Measurements from ENCODE around the gene RIMBP2.

RIMBP2 gene

DNA sequence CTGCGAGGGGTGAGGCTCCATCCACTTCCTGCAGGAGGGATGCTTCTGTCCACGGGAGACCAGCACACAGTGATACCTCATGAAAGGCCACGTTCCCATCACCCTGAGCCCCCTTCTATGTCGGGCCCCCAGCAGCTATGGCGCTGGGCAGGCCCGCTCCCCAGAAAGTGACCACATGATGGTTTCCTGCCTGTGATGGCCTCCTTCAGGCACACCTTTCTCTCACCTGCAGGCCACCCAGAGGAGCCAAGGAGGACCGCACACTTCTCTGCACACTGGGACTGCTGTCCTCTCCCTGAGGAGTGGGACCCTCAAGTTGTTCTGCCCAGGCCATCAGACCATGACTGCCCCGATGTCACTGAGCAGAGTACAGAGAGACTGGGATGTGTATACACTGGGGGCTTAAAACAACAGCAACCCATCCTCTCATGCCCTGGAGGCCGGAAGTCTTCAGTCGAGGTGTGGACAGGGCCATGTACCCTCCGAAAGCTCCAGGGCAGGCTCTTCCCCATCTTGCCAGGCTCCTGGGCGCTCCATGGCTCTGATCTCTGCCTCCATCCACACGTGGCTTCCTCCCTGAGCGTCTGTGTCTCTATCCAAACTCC is 219.5 kb downstream of the RIMBP2 start:
- no peak overlapping the region for H3K9ac ChIP-seq (ENCODE audit: low read depth in 1 of 2, low read length in 2 of 2)
- H3K36me3 ChIP-seq (ENCODE audit: control insufficient read depth in 2 of 2, insufficient read depth in 2 of 2, low read length in 2 of 2): no peaks in the 10 kb centered on the region
- H3K27me3 ChIP-seq (ENCODE audit: control insufficient read depth in 2 of 2, insufficient read depth in 2 of 2, low read length in 2 of 2): no peaks in the 10 kb centered on the region
- H3K9me3 ChIP-seq (ENCODE audit: control insufficient read depth in 2 of 2, low read length in 2 of 2): no peaks in the 10 kb centered on the region
- no peaks in the 10 kb centered on the region for H3K4me1 ChIP-seq (ENCODE audit: control insufficient read depth in 2 of 2, insufficient read depth in 2 of 2, low read length in 2 of 2)
- H3K27ac ChIP-seq (ENCODE audit: low read depth in 2 of 2, low read length in 2 of 2): no peak overlapping the region
- no peak overlapping the region for H3K4me3 ChIP-seq (ENCODE audit: low read length in 2 of 2)

DNA sequence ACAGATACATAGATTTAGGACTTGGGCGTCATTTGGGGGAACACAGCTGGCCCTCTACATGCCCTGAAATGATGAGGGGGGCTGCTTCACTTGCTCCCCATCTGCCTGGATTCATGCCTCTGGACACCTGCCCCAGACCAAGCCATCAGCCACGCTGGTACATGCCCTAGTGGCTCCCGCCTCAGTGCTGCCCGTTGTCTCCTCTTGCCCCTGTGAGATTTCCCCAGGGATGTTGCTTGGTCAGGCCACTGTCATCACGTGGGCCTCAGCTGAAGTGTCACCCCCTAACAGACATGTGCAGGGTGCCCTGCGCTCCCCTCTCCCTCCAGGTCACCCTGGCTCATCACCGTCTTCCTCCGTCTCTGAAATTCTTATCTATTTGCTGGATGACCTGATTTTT is 220.9 kb downstream of the RIMBP2 start:
- no peak overlapping the region for H3K27ac ChIP-seq (ENCODE audit: low read depth in 2 of 2, low read length in 2 of 2)
- no peaks in the 10 kb centered on the region for H3K4me1 ChIP-seq (ENCODE audit: control insufficient read depth in 2 of 2, insufficient read depth in 2 of 2, low read length in 2 of 2)
- H3K9ac ChIP-seq (ENCODE audit: low read depth in 1 of 2, low read length in 2 of 2): no peak overlapping the region
- H3K9me3 ChIP-seq (ENCODE audit: control insufficient read depth in 2 of 2, low read length in 2 of 2): no peaks in the 10 kb centered on the region
- no peak overlapping the region for H3K4me3 ChIP-seq (ENCODE audit: low read length in 2 of 2)
- no peaks in the 10 kb centered on the region for H3K27me3 ChIP-seq (ENCODE audit: control insufficient read depth in 2 of 2, insufficient read depth in 2 of 2, low read length in 2 of 2)
- no peaks in the 10 kb centered on the region for H3K36me3 ChIP-seq (ENCODE audit: control insufficient read depth in 2 of 2, insufficient read depth in 2 of 2, low read length in 2 of 2)

DNA sequence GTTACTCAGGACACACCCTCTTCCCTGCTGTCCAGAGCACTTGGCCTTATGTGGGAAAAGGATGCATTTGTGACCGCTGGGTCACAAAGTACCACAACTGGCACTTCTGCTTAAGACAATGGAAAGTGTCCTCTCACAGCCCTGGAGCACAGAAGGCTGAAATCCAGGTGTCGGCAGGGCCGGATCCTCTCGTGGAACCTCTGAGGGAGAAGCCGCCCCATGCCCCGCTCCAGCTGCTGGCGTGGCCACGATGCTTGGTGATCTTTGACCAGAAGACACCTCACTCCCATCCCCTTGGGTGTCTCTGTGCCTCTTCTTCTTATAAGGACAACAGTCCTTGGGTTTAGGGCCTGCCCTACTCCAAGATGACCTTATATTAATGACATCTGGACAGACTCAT is 221.4 kb downstream of the RIMBP2 start:
- H3K27ac ChIP-seq (ENCODE audit: low read depth in 2 of 2, low read length in 2 of 2): no peak overlapping the region

DNA sequence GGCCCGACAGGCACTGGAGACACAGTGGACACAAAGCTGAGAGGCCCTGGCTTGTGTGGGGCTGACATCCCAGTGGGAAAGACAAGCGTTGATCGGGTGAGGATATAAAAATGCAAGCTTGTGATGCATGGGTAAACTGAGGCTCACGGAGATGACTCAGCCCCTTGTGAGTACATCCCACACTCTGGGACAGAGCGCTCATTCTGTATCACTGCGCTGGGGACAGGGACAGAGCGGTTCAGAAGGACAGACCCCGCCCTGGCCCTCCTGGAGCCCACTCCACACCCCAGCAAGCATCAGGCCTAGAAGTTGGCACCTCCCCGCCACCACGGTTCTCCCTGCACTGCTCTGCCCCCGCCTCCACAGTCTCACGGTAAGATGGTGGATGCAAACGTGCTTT is 222.1 kb downstream of the RIMBP2 start:
- H3K4me1 ChIP-seq (ENCODE audit: control insufficient read depth in 2 of 2, insufficient read depth in 2 of 2, low read length in 2 of 2): no peaks in the 10 kb centered on the region
- H3K9me3 ChIP-seq (ENCODE audit: control insufficient read depth in 2 of 2, low read length in 2 of 2): no peaks in the 10 kb centered on the region
- no peaks in the 10 kb centered on the region for H3K36me3 ChIP-seq (ENCODE audit: control insufficient read depth in 2 of 2, insufficient read depth in 2 of 2, low read length in 2 of 2)
- H3K9ac ChIP-seq (ENCODE audit: low read depth in 1 of 2, low read length in 2 of 2): no peak overlapping the region
- no peak overlapping the region for H3K4me3 ChIP-seq (ENCODE audit: low read length in 2 of 2)
- H3K27me3 ChIP-seq (ENCODE audit: control insufficient read depth in 2 of 2, insufficient read depth in 2 of 2, low read length in 2 of 2): no peaks in the 10 kb centered on the region
- no peak overlapping the region for H3K27ac ChIP-seq (ENCODE audit: low read depth in 2 of 2, low read length in 2 of 2)

More for the DNA sequence above, 221.4 kb downstream of the RIMBP2 start:
- Histone ChIP-seq H3K9me3 (ENCODE audit: control insufficient read depth in 2 of 2, low read length in 2 of 2) (no peaks in the 10 kb centered on the region), H3K4me3 (ENCODE audit: low read length in 2 of 2) (no peak overlapping the region), H3K27me3 (ENCODE audit: control insufficient read depth in 2 of 2, insufficient read depth in 2 of 2, low read length in 2 of 2) (no peaks in the 10 kb centered on the region), H3K9ac (ENCODE audit: low read depth in 1 of 2, low read length in 2 of 2) (no peak overlapping the region), H3K36me3 (ENCODE audit: control insufficient read depth in 2 of 2, insufficient read depth in 2 of 2, low read length in 2 of 2) (no peaks in the 10 kb centered on the region), H3K4me1 (ENCODE audit: control insufficient read depth in 2 of 2, insufficient read depth in 2 of 2, low read length in 2 of 2) (no peaks in the 10 kb centered on the region)

DNA sequence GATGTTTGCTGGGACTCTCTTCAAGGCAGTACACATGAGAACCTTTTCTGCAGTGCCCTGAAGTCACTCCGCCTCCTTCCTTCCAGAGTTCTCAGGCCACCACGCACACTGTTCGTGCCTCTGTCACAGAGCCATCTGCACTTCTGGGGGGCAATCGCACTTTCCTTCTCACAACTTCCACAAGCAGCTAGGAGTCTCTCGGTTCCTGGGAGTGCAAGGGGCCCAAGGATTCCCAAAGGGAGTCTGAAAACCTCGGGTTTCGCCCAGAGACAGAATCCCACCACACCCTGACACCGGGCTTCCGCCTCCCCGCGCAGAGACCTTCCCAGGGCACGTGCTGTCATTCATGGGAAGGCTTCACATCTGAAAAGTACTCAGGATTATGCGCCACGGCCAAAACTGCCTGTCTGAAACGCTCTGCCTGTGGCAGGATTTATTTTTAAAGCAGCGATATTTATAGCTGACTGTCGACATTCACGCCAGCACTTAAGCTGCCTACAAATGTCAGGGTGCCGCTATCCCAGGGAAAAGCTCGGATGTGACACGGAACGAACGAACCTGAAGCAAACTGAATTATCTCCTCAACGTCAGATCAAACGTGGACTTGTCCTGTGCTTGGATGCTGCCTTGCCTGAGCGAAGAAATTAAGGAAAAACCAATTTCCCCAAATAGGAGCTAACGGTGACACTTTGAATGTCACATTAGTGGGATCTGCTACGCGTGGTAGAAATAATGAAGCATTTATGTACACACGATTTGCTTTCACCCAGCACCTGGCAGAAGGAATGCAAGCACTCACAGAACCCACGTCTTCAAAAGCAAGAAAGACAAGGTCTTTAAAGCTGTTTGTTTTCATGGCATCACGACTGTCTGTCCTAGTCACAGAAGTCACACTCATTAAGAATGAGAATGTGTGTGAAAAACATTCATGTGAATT is 224.4 kb downstream of the RIMBP2 start:
- Histone ChIP-seq H3K27ac (ENCODE audit: low read depth in 2 of 2, low read length in 2 of 2) (no peak overlapping the region), H3K4me1 (ENCODE audit: control insufficient read depth in 2 of 2, insufficient read depth in 2 of 2, low read length in 2 of 2) (no peaks in the 10 kb centered on the region), H3K4me3 (ENCODE audit: low read length in 2 of 2) (no peak overlapping the region), H3K27me3 (ENCODE audit: control insufficient read depth in 2 of 2, insufficient read depth in 2 of 2, low read length in 2 of 2) (no peaks in the 10 kb centered on the region), H3K36me3 (ENCODE audit: control insufficient read depth in 2 of 2, insufficient read depth in 2 of 2, low read length in 2 of 2) (no peaks in the 10 kb centered on the region), H3K9me3 (ENCODE audit: control insufficient read depth in 2 of 2, low read length in 2 of 2) (no peaks in the 10 kb centered on the region), H3K9ac (ENCODE audit: low read depth in 1 of 2, low read length in 2 of 2) (no peak overlapping the region)

DNA sequence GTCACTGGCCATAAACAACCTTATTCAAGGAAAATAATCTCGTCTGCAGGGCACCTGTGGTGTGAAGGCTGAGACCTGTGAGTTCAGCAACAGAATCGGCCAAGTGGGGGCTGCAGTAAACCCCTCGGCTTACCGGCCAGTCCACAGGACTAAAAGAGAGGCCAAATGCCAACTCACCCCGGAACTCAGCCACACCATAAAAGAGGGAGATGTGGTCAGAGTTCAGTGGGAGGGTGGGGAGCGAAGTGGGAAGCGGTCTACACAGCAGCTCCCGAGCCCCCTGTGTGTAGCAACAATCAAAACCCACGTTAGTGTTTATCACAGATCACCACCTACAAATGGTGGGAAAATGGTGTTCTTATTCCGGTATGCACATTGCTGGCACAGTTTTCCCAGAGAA is 225.4 kb downstream of the RIMBP2 start:
- H3K27me3 ChIP-seq (ENCODE audit: control insufficient read depth in 2 of 2, insufficient read depth in 2 of 2, low read length in 2 of 2): no peaks in the 10 kb centered on the region
- no peaks in the 10 kb centered on the region for H3K36me3 ChIP-seq (ENCODE audit: control insufficient read depth in 2 of 2, insufficient read depth in 2 of 2, low read length in 2 of 2)
- H3K27ac ChIP-seq (ENCODE audit: low read depth in 2 of 2, low read length in 2 of 2): no peak overlapping the region
- no peaks in the 10 kb centered on the region for H3K4me1 ChIP-seq (ENCODE audit: control insufficient read depth in 2 of 2, insufficient read depth in 2 of 2, low read length in 2 of 2)
- no peak overlapping the region for H3K9ac ChIP-seq (ENCODE audit: low read depth in 1 of 2, low read length in 2 of 2)
- no peaks in the 10 kb centered on the region for H3K9me3 ChIP-seq (ENCODE audit: control insufficient read depth in 2 of 2, low read length in 2 of 2)
- H3K4me3 ChIP-seq (ENCODE audit: low read length in 2 of 2): no peak overlapping the region

DNA sequence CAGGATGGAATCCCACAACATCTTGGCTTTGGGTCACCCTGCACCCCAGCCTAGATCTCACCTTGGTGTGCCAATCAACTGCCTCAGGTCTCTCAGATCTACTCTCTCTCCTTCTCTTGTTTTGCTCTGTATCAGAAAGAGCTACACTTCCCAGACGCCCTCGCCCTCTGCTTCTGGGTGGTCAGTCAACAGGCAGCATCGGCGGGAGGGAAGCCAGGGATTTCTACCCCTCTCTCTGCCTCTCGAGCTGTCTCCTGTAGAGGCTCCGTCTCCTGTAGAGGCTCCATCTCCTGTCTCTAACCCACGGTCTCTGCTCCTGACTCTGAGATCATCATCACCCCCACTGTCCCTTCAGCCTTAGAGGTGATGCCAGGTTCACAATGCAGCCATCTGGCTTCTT is 226.8 kb downstream of the RIMBP2 start:
- no peaks in the 10 kb centered on the region for H3K9me3 ChIP-seq (ENCODE audit: control insufficient read depth in 2 of 2, low read length in 2 of 2)
- H3K36me3 ChIP-seq (ENCODE audit: control insufficient read depth in 2 of 2, insufficient read depth in 2 of 2, low read length in 2 of 2): no peaks in the 10 kb centered on the region
- H3K4me1 ChIP-seq (ENCODE audit: control insufficient read depth in 2 of 2, insufficient read depth in 2 of 2, low read length in 2 of 2): no peaks in the 10 kb centered on the region
- H3K4me3 ChIP-seq (ENCODE audit: low read length in 2 of 2): no peak overlapping the region
- no peak overlapping the region for H3K27ac ChIP-seq (ENCODE audit: low read depth in 2 of 2, low read length in 2 of 2)
- no peaks in the 10 kb centered on the region for H3K27me3 ChIP-seq (ENCODE audit: control insufficient read depth in 2 of 2, insufficient read depth in 2 of 2, low read length in 2 of 2)
- no peak overlapping the region for H3K9ac ChIP-seq (ENCODE audit: low read depth in 1 of 2, low read length in 2 of 2)

DNA sequence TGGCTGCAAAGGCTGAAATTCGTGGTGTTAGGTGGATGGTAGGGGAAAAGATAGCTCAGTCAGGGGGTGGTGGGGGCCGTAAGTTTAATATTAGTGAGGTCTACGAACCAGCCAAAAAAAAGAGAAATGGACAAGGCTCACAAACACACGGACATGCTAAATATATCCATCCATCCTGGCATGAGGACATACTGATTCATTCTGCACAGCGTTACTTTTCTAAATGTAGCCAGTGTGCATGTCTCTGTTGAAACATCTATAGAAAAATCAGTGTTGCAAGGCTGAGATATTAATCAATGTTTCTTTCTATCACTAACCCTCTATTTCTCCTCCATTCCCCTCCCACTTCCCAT is 227.8 kb downstream of the RIMBP2 start:
- no peak overlapping the region for H3K9ac ChIP-seq (ENCODE audit: low read depth in 1 of 2, low read length in 2 of 2)
- H3K4me1 ChIP-seq (ENCODE audit: control insufficient read depth in 2 of 2, insufficient read depth in 2 of 2, low read length in 2 of 2): no peaks in the 10 kb centered on the region
- H3K4me3 ChIP-seq (ENCODE audit: low read length in 2 of 2): no peak overlapping the region
- no peaks in the 10 kb centered on the region for H3K9me3 ChIP-seq (ENCODE audit: control insufficient read depth in 2 of 2, low read length in 2 of 2)
- H3K36me3 ChIP-seq (ENCODE audit: control insufficient read depth in 2 of 2, insufficient read depth in 2 of 2, low read length in 2 of 2): no peaks in the 10 kb centered on the region
- H3K27ac ChIP-seq (ENCODE audit: low read depth in 2 of 2, low read length in 2 of 2): no peak overlapping the region
- H3K27me3 ChIP-seq (ENCODE audit: control insufficient read depth in 2 of 2, insufficient read depth in 2 of 2, low read length in 2 of 2): no peaks in the 10 kb centered on the region

DNA sequence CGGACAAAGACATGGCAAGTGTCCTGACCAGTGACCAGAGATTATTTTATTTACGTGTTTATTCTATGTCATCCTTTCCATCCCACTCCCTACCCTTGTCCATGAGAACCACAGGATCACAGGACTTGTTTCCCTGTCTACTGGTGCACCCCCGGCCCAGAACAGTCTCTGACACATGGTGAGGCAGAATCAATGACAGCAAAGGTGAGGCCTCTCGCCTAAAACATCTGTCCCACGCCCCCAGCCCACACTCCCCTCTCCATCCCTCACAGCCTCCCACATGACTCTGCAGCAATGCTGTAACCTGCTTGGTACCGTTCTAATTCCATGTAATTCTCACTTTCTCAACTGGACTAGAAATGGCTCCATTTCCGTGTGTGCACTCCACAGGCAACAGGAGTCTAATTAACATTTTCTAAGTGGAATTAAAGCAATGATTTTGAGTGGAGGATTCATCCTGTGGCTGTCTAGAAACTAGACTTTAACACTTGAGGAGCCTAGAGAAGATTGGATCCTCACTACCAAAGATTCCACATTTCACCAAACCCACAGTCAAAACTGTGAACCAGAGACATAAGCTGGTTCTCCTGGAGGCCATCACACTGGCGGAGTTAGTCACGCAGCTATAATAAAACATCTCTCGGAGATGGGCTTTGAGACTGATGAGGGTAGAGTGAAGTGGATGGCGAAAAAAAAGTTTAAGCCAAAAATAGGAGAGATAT is 228.3 kb downstream of the RIMBP2 start:
- no peaks in the 10 kb centered on the region for H3K4me1 ChIP-seq (ENCODE audit: control insufficient read depth in 2 of 2, insufficient read depth in 2 of 2, low read length in 2 of 2)
- no peaks in the 10 kb centered on the region for H3K9me3 ChIP-seq (ENCODE audit: control insufficient read depth in 2 of 2, low read length in 2 of 2)
- no peak overlapping the region for H3K27ac ChIP-seq (ENCODE audit: low read depth in 2 of 2, low read length in 2 of 2)
- no peaks in the 10 kb centered on the region for H3K27me3 ChIP-seq (ENCODE audit: control insufficient read depth in 2 of 2, insufficient read depth in 2 of 2, low read length in 2 of 2)
- H3K36me3 ChIP-seq (ENCODE audit: control insufficient read depth in 2 of 2, insufficient read depth in 2 of 2, low read length in 2 of 2): no peaks in the 10 kb centered on the region
- H3K4me3 ChIP-seq (ENCODE audit: low read length in 2 of 2): no peak overlapping the region
- no peak overlapping the region for H3K9ac ChIP-seq (ENCODE audit: low read depth in 1 of 2, low read length in 2 of 2)

DNA sequence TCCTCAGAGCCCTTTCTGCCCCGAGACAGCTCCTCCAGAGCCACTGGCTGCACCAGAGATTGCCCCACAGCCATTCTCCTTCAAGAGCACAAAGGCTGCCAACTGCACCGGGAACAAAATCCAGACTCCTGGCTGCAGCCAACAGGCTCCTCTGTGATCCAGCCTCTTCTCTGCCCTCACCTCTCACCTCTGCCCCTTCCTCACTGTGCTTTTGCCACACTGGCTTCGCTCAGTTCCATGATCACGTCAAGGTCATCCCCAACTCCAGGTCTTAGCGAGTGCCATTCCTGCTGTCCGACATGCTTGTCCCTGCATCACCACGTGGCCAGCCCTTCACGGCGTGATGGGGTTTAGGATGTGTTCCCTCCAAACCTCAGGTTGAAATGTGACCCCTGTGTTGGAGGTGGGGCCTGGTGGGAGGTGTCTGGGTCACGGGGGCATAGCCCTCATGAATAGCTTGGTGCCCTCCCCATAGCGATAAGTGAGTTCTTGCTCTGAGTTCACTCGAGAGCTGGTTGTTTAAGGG is 229.1 kb downstream of the RIMBP2 start:
- Histone ChIP-seq H3K4me3 (ENCODE audit: low read length in 2 of 2) (no peak overlapping the region), H3K27ac (ENCODE audit: low read depth in 2 of 2, low read length in 2 of 2) (no peak overlapping the region), H3K27me3 (ENCODE audit: control insufficient read depth in 2 of 2, insufficient read depth in 2 of 2, low read length in 2 of 2) (no peaks in the 10 kb centered on the region), H3K4me1 (ENCODE audit: control insufficient read depth in 2 of 2, insufficient read depth in 2 of 2, low read length in 2 of 2) (no peaks in the 10 kb centered on the region), H3K9me3 (ENCODE audit: control insufficient read depth in 2 of 2, low read length in 2 of 2) (no peaks in the 10 kb centered on the region), H3K9ac (ENCODE audit: low read depth in 1 of 2, low read length in 2 of 2) (no peak overlapping the region), H3K36me3 (ENCODE audit: control insufficient read depth in 2 of 2, insufficient read depth in 2 of 2, low read length in 2 of 2) (no peaks in the 10 kb centered on the region)
